SU-DHL-6 (cell line): ENCODE data around the gene SEBOX.

ENCODE experiments used
- H2AFZ ChIP-seq: fragments of 200-600 bp; sonication (generic); 2 replicates; pipeline ENCODE4 v1.6.1; 2014; ENCODE audit warnings: low read depth, mild to moderate bottlenecking, moderate library complexity, mixed read lengths, antibody characterized with exemption, low read length; ENCODE audit not compliant: severe bottlenecking
- H3F3A ChIP-seq: fragments of 200-600 bp; shearing (Covaris generic); 2 replicates; pipeline ENCODE4 v1.6.0; 2016; ENCODE audit warnings: antibody characterized with exemption, mild to moderate bottlenecking; ENCODE audit not compliant: insufficient read depth
- H3K27ac ChIP-seq: fragments of 200-600 bp; sonication (generic); 2 replicates; pipeline ENCODE4 v1.5.1; 2016; ENCODE audit warnings: low read depth, mild to moderate bottlenecking, low read length, moderate library complexity, mixed read lengths
- H3K27me3 ChIP-seq: fragments of 200-600 bp; sonication (generic), shearing (Covaris generic); 2 replicates; pipeline ENCODE4 v1.6.0; 2014; ENCODE audit warnings: mild to moderate bottlenecking, low read length
- H3K36me3 ChIP-seq: fragments of 200-600 bp; sonication (generic); 2 replicates; pipeline ENCODE4 v1.6.1; 2014; ENCODE audit warnings: mild to moderate bottlenecking, low read length, mixed read lengths
- H3K4me2 ChIP-seq: fragments of 300-600, 200-600 bp; shearing (Covaris generic), sonication (generic); 2 replicates; pipeline ENCODE4 v1.6.0; 2014; ENCODE audit warnings: low read length, low read depth, mild to moderate bottlenecking; ENCODE audit not compliant: poor library complexity, severe bottlenecking
- H3K4me3 ChIP-seq: fragments of 200-600 bp; sonication (generic); 2 replicates; pipeline ENCODE4 v1.5.1; 2014; ENCODE audit warnings: antibody characterized with exemption, low read length, mild to moderate bottlenecking, mixed read lengths; ENCODE audit not compliant: insufficient read depth, poor library complexity, severe bottlenecking
- H3K79me2 ChIP-seq: fragments of 200-600 bp; sonication (generic); 2 replicates; pipeline ENCODE4 v1.6.1; 2014; ENCODE audit warnings: mild to moderate bottlenecking, low read length, moderate library complexity; ENCODE audit not compliant: insufficient read depth
- H3K9ac ChIP-seq: fragments of 200-600 bp; sonication (generic); 2 replicates; pipeline ENCODE4 v1.7.0; 2014; ENCODE audit warnings: mild to moderate bottlenecking, low read length
- H3K9me2 ChIP-seq: fragments of 200-600 bp; sonication (generic); replicated peaks from 2 replicates; pipeline ENCODE4 v1.6.1; 2014; ENCODE audit warnings: low read length; ENCODE audit not compliant: insufficient read depth
- H3K9me3 ChIP-seq: fragments of 200-600 bp; sonication (generic); 2 replicates; pipeline ENCODE4 v1.6.1; 2014; ENCODE audit warnings: low read length, mixed read lengths; ENCODE audit not compliant: insufficient read depth
- H4K20me1 ChIP-seq: fragments of 200-600 bp; sonication (generic); 2 replicates; pipeline ENCODE4 v1.6.1; 2014; ENCODE audit warnings: low read depth, mild to moderate bottlenecking, antibody characterized with exemption, low read length, moderate library complexity, mixed read lengths
- CTCF ChIP-seq: fragments of 200-600 bp; sonication (generic); IDR thresholded peaks from one replicate; pipeline ENCODE4 v1.5.1; 2017; ENCODE audit warnings: antibody characterized with exemption, mild to moderate bottlenecking, low read length, moderate library complexity; ENCODE audit not compliant: insufficient read depth, poor library complexity, severe bottlenecking
- EZH2phosphoT487 ChIP-seq: fragments of 200-600 bp; sonication (generic), shearing (Covaris generic); conservative IDR thresholded peaks from 2 replicates; pipeline ENCODE4 v1.6.1; 2018; ENCODE audit warnings: mild to moderate bottlenecking, antibody characterized with exemption, low read length, moderate library complexity, mixed read lengths

SEBOX gene

GRCh38 chr17:28368915-28369683, 4.1 kb upstream of the SEBOX start:
- no peak overlapping the region for H2AFZ ChIP-seq
- no peaks in the 10 kb centered on the region for H3K9me3 ChIP-seq
- no peaks in the 10 kb centered on the region for H3K36me3 ChIP-seq
- no peaks in the 10 kb centered on the region for H3K27me3 ChIP-seq
- no peaks in the 10 kb centered on the region for H4K20me1 ChIP-seq
- H3K9me2 ChIP-seq, result no peaks in the 10 kb centered on the region
- no peak overlapping the region for H3K4me2 ChIP-seq
- no peak overlapping the region for H3K27ac ChIP-seq
- no peak overlapping the region for H3K4me3 ChIP-seq
- TF ChIP-seq CTCF (no peak), EZH2phosphoT487 (no peak)
- no peak overlapping the region for H3K9ac ChIP-seq
- H3K79me2 ChIP-seq, result no peaks in the 10 kb centered on the region
- H3F3A ChIP-seq, result peaks cover 14% of the 10 kb centered on the region

GRCh38 chr17:28368306-28368831, 3.4 kb upstream of the SEBOX start:
- Histone ChIP-seq H3K9me2 (no peaks in the 10 kb centered on the region), H3K9me3 (no peaks in the 10 kb centered on the region), H3F3A (peaks cover 14% of the 10 kb centered on the region), H4K20me1 (no peaks in the 10 kb centered on the region), H3K79me2 (no peaks in the 10 kb centered on the region), H2AFZ (no peak overlapping the region), H3K27ac (no peak overlapping the region), H3K4me3 (no peak overlapping the region), H3K9ac (no peak overlapping the region), H3K4me2 (no peak overlapping the region), H3K27me3 (no peaks in the 10 kb centered on the region), H3K36me3 (no peaks in the 10 kb centered on the region)
- TF ChIP-seq EZH2phosphoT487 (no peak), CTCF (no peak)

GRCh38 chr17:28367641-28368305, 2.8 kb upstream of the SEBOX start:
- no peak overlapping the region for H3K4me2 ChIP-seq
- no peak overlapping the region for H3K9ac ChIP-seq
- H3K27ac ChIP-seq, result no peak overlapping the region
- H3K36me3 ChIP-seq, result no peaks in the 10 kb centered on the region
- no peaks in the 10 kb centered on the region for H4K20me1 ChIP-seq
- no peaks in the 10 kb centered on the region for H3K9me2 ChIP-seq
- no peaks in the 10 kb centered on the region for H3K27me3 ChIP-seq
- peaks cover 14% of the 10 kb centered on the region for H3F3A ChIP-seq
- no peak overlapping the region for H3K4me3 ChIP-seq
- no peak overlapping the region for H2AFZ ChIP-seq
- no peaks in the 10 kb centered on the region for H3K79me2 ChIP-seq
- TF ChIP-seq CTCF (no peak), EZH2phosphoT487 (no peak)
- H3K9me3 ChIP-seq, result no peaks in the 10 kb centered on the region
